WTC11 (cell line): Measurements from ENCODE around the gene RSPO3.

Source experiments
- ARID4B ChIP-seq: sonication (generic); formaldehyde crosslinking; IDR thresholded peaks from 2 replicates; pipeline ENCODE4 v1.8.0; 2023; ENCODE audit warnings: missing genetic modification reagents, mild to moderate bottlenecking, borderline replicate concordance
- NFYB ChIP-seq: sonication (generic); formaldehyde crosslinking; conservative IDR thresholded peaks from 2 replicates; pipeline ENCODE4 v1.8.0; 2022; ENCODE audit warnings: low read depth, missing genetic modification reagents
- NR3C1 ChIP-seq: sonication (generic); formaldehyde crosslinking; conservative IDR thresholded peaks from 2 replicates; pipeline ENCODE4 v1.8.1; 2023; ENCODE audit warnings: low read depth, mild to moderate bottlenecking, missing genetic modification reagents
- TF ChIP-seq, protein P1 (sequence below): sonication (generic); formaldehyde crosslinking; IDR thresholded peaks from 2 replicates; pipeline ENCODE4 v1.8.1; 2023; ENCODE audit warnings: mild to moderate bottlenecking, missing genetic modification reagents
- TF ChIP-seq, protein P2 (sequence below): fragments of 200-600 bp; IDR thresholded peaks from 2 replicates; pipeline ENCODE4 v1.8.0; 2022; ENCODE audit warnings: antibody characterized with exemption

GRCh38 chr6:127192911-127193541, 74.6 kb downstream of the RSPO3 start:
- TF ChIP-seq NR3C1 (CRISPR knock-in tag), result no peak
- no peak for TF ChIP-seq ARID4B
- TF ChIP-seq, protein P1, sequence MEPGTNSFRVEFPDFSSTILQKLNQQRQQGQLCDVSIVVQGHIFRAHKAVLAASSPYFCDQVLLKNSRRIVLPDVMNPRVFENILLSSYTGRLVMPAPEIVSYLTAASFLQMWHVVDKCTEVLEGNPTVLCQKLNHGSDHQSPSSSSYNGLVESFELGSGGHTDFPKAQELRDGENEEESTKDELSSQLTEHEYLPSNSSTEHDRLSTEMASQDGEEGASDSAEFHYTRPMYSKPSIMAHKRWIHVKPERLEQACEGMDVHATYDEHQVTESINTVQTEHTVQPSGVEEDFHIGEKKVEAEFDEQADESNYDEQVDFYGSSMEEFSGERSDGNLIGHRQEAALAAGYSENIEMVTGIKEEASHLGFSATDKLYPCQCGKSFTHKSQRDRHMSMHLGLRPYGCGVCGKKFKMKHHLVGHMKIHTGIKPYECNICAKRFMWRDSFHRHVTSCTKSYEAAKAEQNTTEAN (CRISPR knock-in tag), result no peak
- TF ChIP-seq, protein P2, sequence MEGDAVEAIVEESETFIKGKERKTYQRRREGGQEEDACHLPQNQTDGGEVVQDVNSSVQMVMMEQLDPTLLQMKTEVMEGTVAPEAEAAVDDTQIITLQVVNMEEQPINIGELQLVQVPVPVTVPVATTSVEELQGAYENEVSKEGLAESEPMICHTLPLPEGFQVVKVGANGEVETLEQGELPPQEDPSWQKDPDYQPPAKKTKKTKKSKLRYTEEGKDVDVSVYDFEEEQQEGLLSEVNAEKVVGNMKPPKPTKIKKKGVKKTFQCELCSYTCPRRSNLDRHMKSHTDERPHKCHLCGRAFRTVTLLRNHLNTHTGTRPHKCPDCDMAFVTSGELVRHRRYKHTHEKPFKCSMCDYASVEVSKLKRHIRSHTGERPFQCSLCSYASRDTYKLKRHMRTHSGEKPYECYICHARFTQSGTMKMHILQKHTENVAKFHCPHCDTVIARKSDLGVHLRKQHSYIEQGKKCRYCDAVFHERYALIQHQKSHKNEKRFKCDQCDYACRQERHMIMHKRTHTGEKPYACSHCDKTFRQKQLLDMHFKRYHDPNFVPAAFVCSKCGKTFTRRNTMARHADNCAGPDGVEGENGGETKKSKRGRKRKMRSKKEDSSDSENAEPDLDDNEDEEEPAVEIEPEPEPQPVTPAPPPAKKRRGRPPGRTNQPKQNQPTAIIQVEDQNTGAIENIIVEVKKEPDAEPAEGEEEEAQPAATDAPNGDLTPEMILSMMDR, result no peak
- no peak for TF ChIP-seq NFYB (CRISPR knock-in tag)
